Lower leg skin (tissue), 4 donors: Measurements from ENCODE around the gene C16orf96. TPM values are rescaled to one million over a fixed set of nuclear protein-coding genes. Genes with fewer than 3 reads are reported as not detected.

Experiments
- DNase-seq, 2 donors: peaks; one replicate each; pipeline ENCODE4 v3.0.0-alpha.2; 2019; ENCODE audit warnings: low spot score in 2 of 2
- H3K4me3 ChIP-seq: fragments of 200-600 bp; sonication (generic); 2 replicates; pipeline ENCODE4 v1.5.1; 2017; ENCODE audit warnings: mild to moderate bottlenecking, low read depth; ENCODE audit not compliant: poor library complexity, severe bottlenecking
- POLR2A ChIP-seq, 2 donors: fragments of 450-650 bp; IDR thresholded peaks; one replicate each; pipeline ENCODE4 v1.6.1; 2016 to 2017; ENCODE audit warnings: antibody characterized with exemption in 2 of 2, mild to moderate bottlenecking in 1 of 2, moderate library complexity in 1 of 2
- WGBS, 2 donors: methylation state at CpG; one replicate each; pipeline ENCODE4 v1.1.5; 2018; 5-methylcytosine and 5-hydroxymethylcytosine counted together
- intact Hi-C: fragments of 100-400 bp; cut with DNase I; formaldehyde crosslinking; loops from one replicate; pipeline ENCODE4 v1.15.0; 2023; ENCODE audit warnings: low total_unique reads
- total RNA-seq, 4 donors: library from RNA; depleted of rRNA; stranded (reverse); fragments of >200 nt; gene quantifications; one replicate each; pipeline ENCODE4 v1.1.0, GENCODE V29; 2016
- TF ChIP-seq, protein P1 (sequence below), 3 donors: fragments of 450-650 bp; IDR thresholded peaks; one replicate each; pipeline ENCODE4 v1.5.1; 2016; ENCODE audit warnings: antibody characterized with exemption in 3 of 3, mild to moderate bottlenecking in 3 of 3, moderate library complexity in 2 of 3

C16orf96 gene
- total RNA-seq, 4 donors from 2014 or later = 0.08 to 0.49 (median 0.29) TPM

DNA sequence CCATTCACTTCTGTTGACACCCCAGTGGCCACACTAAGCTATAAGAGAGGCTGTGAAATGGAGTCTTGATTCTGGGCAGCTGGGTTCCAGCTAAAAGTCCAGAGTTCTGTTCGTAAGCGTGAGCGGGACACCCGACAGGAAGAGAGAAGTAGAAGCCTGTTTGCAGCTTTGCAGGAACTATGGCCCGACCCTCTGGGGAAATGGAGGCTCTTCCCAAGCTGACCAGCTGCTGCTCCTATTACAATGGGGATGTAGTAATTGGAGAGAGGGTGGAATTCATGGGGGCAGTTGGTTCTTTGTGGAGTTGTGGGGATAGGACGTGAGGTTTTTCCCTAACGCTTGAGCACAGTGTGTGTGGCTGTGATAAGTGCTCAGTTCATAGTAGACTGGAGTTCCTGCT is 30.2 kb downstream of the C16orf96 start:
- TF ChIP-seq, protein P1, sequence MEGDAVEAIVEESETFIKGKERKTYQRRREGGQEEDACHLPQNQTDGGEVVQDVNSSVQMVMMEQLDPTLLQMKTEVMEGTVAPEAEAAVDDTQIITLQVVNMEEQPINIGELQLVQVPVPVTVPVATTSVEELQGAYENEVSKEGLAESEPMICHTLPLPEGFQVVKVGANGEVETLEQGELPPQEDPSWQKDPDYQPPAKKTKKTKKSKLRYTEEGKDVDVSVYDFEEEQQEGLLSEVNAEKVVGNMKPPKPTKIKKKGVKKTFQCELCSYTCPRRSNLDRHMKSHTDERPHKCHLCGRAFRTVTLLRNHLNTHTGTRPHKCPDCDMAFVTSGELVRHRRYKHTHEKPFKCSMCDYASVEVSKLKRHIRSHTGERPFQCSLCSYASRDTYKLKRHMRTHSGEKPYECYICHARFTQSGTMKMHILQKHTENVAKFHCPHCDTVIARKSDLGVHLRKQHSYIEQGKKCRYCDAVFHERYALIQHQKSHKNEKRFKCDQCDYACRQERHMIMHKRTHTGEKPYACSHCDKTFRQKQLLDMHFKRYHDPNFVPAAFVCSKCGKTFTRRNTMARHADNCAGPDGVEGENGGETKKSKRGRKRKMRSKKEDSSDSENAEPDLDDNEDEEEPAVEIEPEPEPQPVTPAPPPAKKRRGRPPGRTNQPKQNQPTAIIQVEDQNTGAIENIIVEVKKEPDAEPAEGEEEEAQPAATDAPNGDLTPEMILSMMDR (IDR thresholded peaks at IDR 0.05) = no peak
- TF ChIP-seq POLR2A (IDR thresholded peaks at IDR 0.05) = no peak
- no peak for DNase-seq
- intact Hi-C loops = no loop called here
- H3K4me3 ChIP-seq = no peak overlapping the region
- WGBS, 2 donors = 64 to 77% methylated on average over 7 of the region's 7 CpGs

- intact Hi-C loops = no loop called here
- DNase-seq = no peak
- TF ChIP-seq, protein P1 (IDR thresholded peaks at IDR 0.05) = no peak
- no peak for TF ChIP-seq POLR2A (IDR thresholded peaks at IDR 0.05)
- H3K4me3 ChIP-seq = no peak overlapping the region
- 66 to 80% methylated on average over 2 of the region's 2 CpGs for WGBS, 2 donors
Measured at GRCh38 chr16:4588386-4588785, 32.2 kb downstream of the C16orf96 start.

GRCh38 chr16:4588961-4589360 is 32.8 kb downstream of the C16orf96 start:
- TF ChIP-seq, protein P1 (IDR thresholded peaks at IDR 0.05) = no peak
- no peak for TF ChIP-seq POLR2A (IDR thresholded peaks at IDR 0.05)
- DNase-seq = no peak
- intact Hi-C loops = no loop called here
- no peak overlapping the region for H3K4me3 ChIP-seq
- 96 to 99% methylated on average over 6 of the region's 6 CpGs for WGBS, 2 donors

- intact Hi-C loops = no loop called here
- no peak overlapping the region for H3K4me3 ChIP-seq
- no peak for DNase-seq
- WGBS, 2 donors = 68 to 83% methylated on average over 6 of the region's 6 CpGs
- no peak for TF ChIP-seq POLR2A (IDR thresholded peaks at IDR 0.05)
- TF ChIP-seq, protein P1 (IDR thresholded peaks at IDR 0.05) = no peak
Measured at GRCh38 chr16:4591191-4591590, 35.1 kb downstream of the C16orf96 start.

GRCh38 chr16:4591706-4592470 is 35.7 kb downstream of the C16orf96 start:
- DNase-seq = no peak
- no peak for TF ChIP-seq POLR2A (IDR thresholded peaks at IDR 0.05)
- TF ChIP-seq, protein P1 (IDR thresholded peaks at IDR 0.05) = no peak
- 81 to 86% methylated on average over 17 of the region's 17 CpGs for WGBS, 2 donors
- no peak overlapping the region for H3K4me3 ChIP-seq
- intact Hi-C loops = no loop called here

DNA sequence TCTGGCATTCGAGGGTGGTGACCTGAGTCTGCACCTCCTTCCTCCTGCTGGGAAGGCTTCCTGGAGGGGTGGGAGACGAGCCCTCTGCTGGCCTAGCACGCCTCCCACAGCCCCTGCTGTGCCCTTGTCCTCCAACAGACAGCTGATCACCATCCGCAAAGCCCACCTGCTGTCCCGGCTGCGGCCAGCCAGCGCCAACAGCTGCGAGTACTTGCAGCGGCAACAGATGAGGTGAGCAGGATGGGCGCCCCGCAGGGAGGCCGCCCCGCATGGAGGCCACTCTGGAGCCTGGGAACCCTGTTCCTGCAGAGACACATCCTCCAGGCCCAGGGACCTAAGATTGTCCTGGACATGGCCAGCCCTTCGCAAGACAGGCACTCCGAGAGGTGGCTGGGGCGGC is 36.9 kb downstream of the C16orf96 start:
- no peak for TF ChIP-seq POLR2A (IDR thresholded peaks at IDR 0.05)
- TF ChIP-seq, protein P1 (IDR thresholded peaks at IDR 0.05) = no peak
- H3K4me3 ChIP-seq = no peak overlapping the region
- DNase-seq = no peak
- 65 to 69% methylated on average over 16 of the region's 16 CpGs for WGBS, 2 donors
- intact Hi-C loops = no loop called here
